ENCODE results near the gene RPN1. TPM values are rescaled to one million over a fixed set of nuclear protein-coding genes. Genes with fewer than 3 reads are reported as not detected.
"Not testable (repeated sequence)": the region's sequence is repeated elsewhere in the genome, so short reads cannot be mapped to it uniquely, and the experiment has no call there.

RPN1 gene
- total and polyA plus RNA-seq, 2 of the 13 experiments (the other 11 are each of a cell fraction or from before 2014, with no cell fraction given) = 290 to 342 TPM

- TF ChIP-seq ZNF512 (CRISPR knock-in tag; IDR thresholded peaks at IDR 0.05) (no peak), SMC3 (IDR thresholded peaks at IDR 0.05; ENCODE audit: low read length) (no peak)
Measured at GRCh38 chr3:128655531-128655930, 4.9 kb upstream of the RPN1 start (continued).

GRCh38 chr3:128653993-128654805 is 3.6 kb upstream of the RPN1 start:
- POLR2A ChIA-PET = interaction anchor here (1.0 to 1.8 kb wide), 2 partner anchors 26 to 28 kb away, joined by 3 to 15 read pairs; no protein-coding TSS in a partner anchor
- in situ Hi-C loops (cut with HindIII; ENCODE audit: extremely low pct_ligation_motif_present, low pct_unique_long_range_greater_than_20kb); H3K36me3 ChIP-seq (replicated peaks in 1 of 2; ENCODE audit: control insufficient read depth in 1 of 2, insufficient read depth in 2 of 2, low read length in 2 of 2); H3K9me3 ChIP-seq (ENCODE audit: low read length); intact Hi-C loops (cut with micrococcal nuclease; ENCODE audit: unreplicated experiment); FAIRE-seq; CTCF ChIA-PET (ENCODE audit: low intra/inter-chr PET ratio, low total read pairs); ATAC-seq; H4K20me1 ChIP-seq (ENCODE audit: insufficient read depth, low read length); H3K27ac ChIP-seq (ENCODE audit: extremely low read length, insufficient read depth, low read length); H3K27me3 ChIP-seq (ENCODE audit: control insufficient read depth in 1 of 2, insufficient read depth in 2 of 2, low read length in 2 of 2): not testable (repeated sequence)
- peaks cover 14% of the 10 kb centered on the region for H3K79me2 ChIP-seq (ENCODE audit: insufficient read depth, low read length)
- H3K4me3 ChIP-seq (replicated peaks in 1 of 3; ENCODE audit: insufficient read depth in 1 of 3, low read depth in 2 of 3, low read length in 3 of 3) = peak overlapping the region in 2 of 3 experiments; percentile 7 to 25; a peak in 3 of 6 replicates
- peak overlapping the region; percentile 44 for H3K4me2 ChIP-seq (ENCODE audit: low read depth, low read length)
- 60% methylated on average over 23 of the region's 24 CpGs for WGBS (ENCODE audit: low lambda C conversion rate)
- DNase-seq (ENCODE audit: low spot score) = peak; percentile 49
- H3K9ac ChIP-seq (ENCODE audit: insufficient read depth, low read depth, low read length) = peak overlapping the region; percentile 36; the same call in 1 of the 2 replicates
- peaks cover 25% of the 10 kb centered on the region for H3K4me1 ChIP-seq (ENCODE audit: insufficient read depth, low read length)
- peak overlapping the region; percentile 75 for H2AFZ ChIP-seq (ENCODE audit: low read length)
- TF ChIP-seq POLR2G (IDR thresholded peaks at IDR 0.05; ENCODE audit: low read depth, low read length) = peak; percentile 62
- 0 out of 2 replicates have a peak, but pooled peaks have one; percentile 6 for TF ChIP-seq ZBTB33 (CRISPR knock-in tag; IDR thresholded peaks at IDR 0.05)
- TF ChIP-seq DRAP1 (CRISPR knock-in tag; IDR thresholded peaks at IDR 0.05) = peak; percentile 89
- peak; percentile 73 for TF ChIP-seq NFYC (CRISPR knock-in tag; IDR thresholded peaks at IDR 0.05)
- TF ChIP-seq ZNF276 (CRISPR knock-in tag; IDR thresholded peaks at IDR 0.05; ENCODE audit: low read depth) = peak; percentile 94
- TF ChIP-seq POLR2A (IDR thresholded peaks at IDR 0.05; ENCODE audit: insufficient read depth in 1 of 2, low read depth in 2 of 2, low read length in 2 of 2) = peak; percentile 51 to 53; a peak in 2 of 4 replicates
- TF ChIP-seq POLR2AphosphoS5 (IDR thresholded peaks at IDR 0.05; ENCODE audit: low read depth, low read length) = 0 out of 2 replicates have a peak, but pooled peaks have one; percentile 25
- TF ChIP-seq ZMYM4 (CRISPR knock-in tag; IDR thresholded peaks at IDR 0.05) = 0 out of 2 replicates have a peak, but pooled peaks have one; percentile 12
- peak; percentile 79 for TF ChIP-seq NFYB (CRISPR knock-in tag; IDR thresholded peaks at IDR 0.05)
- peak; percentile 5 for TF ChIP-seq TEAD3 (CRISPR knock-in tag; optimal IDR thresholded peaks at IDR 0.05; ENCODE audit: borderline replicate concordance)
- BruUV-seq (replicated peaks) = TSS peak; percentile 50

Data from HepG2 (cell line).